KOPT-K1 (cell line): ENCODE measurements around the gene YIF1A.
A peak's percentile ranks its signal among the peaks of the same experiment; 100 is the strongest.
"Not testable (repeated sequence)": the region's sequence is repeated elsewhere in the genome, so short reads cannot be mapped to it uniquely, and the experiment has no call there.

Experiments used
- H3K27ac ChIP-seq: fragments of 200-600 bp; sonication (generic); 2 replicates; pipeline ENCODE4 v1.5.1; 2016; ENCODE audit warnings: antibody characterized with exemption, mild to moderate bottlenecking, low read depth, low read length; ENCODE audit not compliant: poor library complexity, severe bottlenecking
- H3K36me3 ChIP-seq: fragments of 200-600 bp; sonication (generic); 2 replicates; pipeline ENCODE4 v1.5.1; 2017; ENCODE audit warnings: antibody characterized with exemption, mild to moderate bottlenecking, low read length, moderate library complexity; ENCODE audit not compliant: insufficient read depth
- H3K9me3 ChIP-seq: fragments of 200-600 bp; sonication (generic); 2 replicates; pipeline ENCODE4 v1.5.1; 2017; ENCODE audit warnings: antibody characterized with exemption, low read length, mild to moderate bottlenecking; ENCODE audit not compliant: insufficient read depth, poor library complexity, severe bottlenecking

YIF1A gene

DNA sequence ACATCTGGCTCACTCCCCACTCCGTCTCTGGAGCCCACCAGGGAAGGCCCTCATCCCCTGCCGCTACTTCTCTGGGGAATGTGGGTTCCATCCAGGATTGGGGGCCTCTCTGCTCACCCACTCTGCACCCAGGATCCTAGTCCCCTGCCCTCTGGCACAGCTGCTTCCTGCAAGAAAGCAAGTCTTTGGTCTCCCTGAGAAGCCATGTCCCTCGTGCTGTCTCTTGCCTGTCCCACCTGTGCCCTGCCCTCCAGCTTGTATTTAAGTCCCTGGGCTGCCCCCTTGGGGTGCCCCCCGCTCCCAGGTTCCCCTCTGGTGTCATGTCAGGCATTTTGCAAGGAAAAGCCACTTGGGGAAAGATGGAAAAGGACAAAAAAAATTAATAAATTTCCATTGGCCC, 11.9 kb downstream of the YIF1A start:
- H3K9me3 ChIP-seq, H3K27ac ChIP-seq: not testable (repeated sequence)
- peaks cover 45% of the 10 kb centered on the region for H3K36me3 ChIP-seq

DNA sequence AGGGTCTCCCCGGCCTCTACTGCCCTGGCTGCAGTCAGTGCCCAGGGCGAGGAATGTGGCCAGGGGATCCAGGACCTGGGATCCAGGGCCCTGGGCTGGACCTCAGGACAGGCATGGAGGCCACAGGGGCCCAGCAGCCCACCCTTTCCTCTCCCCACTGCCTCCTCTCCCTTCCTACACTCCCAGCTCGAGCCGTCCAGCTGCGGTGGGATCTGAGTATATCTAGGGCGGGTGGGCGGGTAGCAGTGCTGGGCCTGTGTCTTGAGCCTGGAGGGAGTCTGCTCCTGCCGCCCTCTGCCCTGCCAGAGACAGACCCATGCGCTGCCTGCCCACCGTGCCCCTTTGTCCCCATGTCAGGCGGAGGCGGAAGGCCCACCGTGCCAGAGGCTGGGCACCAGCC, 12.3 kb downstream of the YIF1A start:
- H3K27ac ChIP-seq, H3K9me3 ChIP-seq: not testable (repeated sequence)
- H3K36me3 ChIP-seq: peaks cover 50% of the 10 kb centered on the region

GRCh38 chr11:66275984-66276612, 12.8 kb downstream of the YIF1A start:
- Histone ChIP-seq H3K36me3 (peaks cover 53% of the 10 kb centered on the region), H3K9me3 (no peaks in the 10 kb centered on the region), H3K27ac (no peak overlapping the region)

GRCh38 chr11:66275396-66275795, 13.5 kb downstream of the YIF1A start:
- Histone ChIP-seq H3K9me3 (no peaks in the 10 kb centered on the region), H3K36me3 (peaks cover 59% of the 10 kb centered on the region), H3K27ac (no peak overlapping the region)

DNA sequence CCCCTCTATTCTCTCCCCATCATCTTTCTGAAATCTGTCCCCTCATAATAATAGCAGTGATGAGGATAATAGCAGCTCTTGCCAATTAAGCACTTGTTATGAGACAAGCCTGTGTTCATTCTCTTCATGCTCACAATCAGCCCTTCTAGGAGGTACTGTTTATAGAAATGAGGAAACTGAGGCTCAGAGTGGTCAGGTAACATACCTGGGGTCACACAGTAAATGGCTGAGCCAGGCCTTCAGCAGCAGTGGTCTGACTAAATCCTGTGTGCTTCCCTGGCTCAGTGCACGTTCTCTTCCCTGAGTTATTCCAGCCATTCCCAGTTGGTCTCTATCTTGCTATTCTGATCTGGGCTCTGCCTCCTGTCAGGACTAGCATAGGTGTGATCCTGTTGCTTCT, 14.7 kb downstream of the YIF1A start:
- Histone ChIP-seq H3K27ac (no peak overlapping the region), H3K36me3 (peaks cover 66% of the 10 kb centered on the region), H3K9me3 (no peaks in the 10 kb centered on the region)

GRCh38 chr11:66272596-66272995, 16.3 kb downstream of the YIF1A start:
- Histone ChIP-seq H3K9me3 (no peaks in the 10 kb centered on the region), H3K36me3 (peaks cover 66% of the 10 kb centered on the region), H3K27ac (no peak overlapping the region)

DNA sequence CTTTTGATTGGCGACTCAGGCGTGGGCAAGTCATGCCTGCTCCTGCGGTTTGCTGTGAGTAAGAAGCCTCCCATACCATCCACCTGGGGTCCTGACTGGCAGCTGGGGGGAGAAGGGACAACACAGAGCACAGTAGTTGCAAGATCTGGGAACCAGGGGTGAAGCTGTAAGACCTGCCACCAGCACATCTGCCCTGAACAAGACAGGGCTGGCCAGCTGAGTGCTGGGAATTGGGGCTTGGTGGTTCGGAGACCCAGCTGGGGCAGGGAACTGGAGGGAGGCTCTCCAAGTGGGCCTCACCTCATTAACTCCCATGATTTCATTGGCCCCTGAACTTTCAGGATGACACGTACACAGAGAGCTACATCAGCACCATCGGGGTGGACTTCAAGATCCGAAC, 17.1 kb downstream of the YIF1A start:
- Histone ChIP-seq H3K36me3 (peaks cover 70% of the 10 kb centered on the region), H3K27ac (no peak overlapping the region), H3K9me3 (no peaks in the 10 kb centered on the region)

DNA sequence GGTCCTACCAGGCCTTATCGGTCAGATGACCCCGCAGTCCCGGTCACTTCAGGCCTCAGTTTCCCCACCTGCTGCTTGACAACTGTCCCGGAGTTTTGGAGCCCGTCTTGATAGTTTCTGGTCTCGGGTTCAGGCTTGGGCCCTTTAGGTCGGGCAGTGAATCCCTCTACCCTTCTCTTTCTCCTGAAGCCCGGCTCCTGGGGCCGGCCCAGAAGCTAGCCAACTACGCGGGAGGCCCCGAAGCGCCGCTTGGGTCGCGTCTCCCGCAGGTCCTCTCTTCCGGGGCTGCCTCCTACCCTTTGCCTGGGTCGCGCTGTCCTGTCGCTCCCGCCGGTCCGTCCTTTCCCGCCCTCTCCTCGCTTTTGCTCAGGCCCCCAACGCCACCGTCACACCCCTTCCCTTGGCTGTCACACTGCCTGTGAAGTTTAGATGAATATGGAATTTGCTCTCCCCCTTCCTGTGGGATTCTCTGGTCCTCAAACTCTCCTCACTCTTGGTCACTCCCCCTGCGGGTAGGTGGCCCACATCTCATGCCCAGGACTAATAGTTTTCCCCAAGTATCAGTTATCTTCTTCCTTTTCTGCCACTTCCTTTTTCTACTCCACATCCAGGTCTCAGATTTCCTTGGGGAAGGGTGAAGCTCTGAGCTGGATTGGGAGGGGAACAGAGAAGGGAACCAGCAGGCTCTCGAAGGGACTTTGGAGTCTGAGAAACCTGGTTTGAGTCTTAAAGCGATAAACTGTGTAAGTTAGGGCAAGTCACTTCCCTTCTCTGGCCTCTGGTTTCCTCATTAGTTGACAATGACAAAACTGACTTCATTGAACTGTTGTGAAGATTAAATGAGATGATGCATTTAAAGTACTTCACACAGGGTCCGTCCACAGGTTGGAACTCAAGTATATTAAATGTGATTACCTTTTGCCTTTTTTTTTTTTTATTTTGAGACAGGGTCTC, 19.7 kb downstream of the YIF1A start:
- Histone ChIP-seq H3K9me3 (no peaks in the 10 kb centered on the region), H3K27ac (peak overlapping the region; percentile 83), H3K36me3 (peaks cover 72% of the 10 kb centered on the region)

DNA sequence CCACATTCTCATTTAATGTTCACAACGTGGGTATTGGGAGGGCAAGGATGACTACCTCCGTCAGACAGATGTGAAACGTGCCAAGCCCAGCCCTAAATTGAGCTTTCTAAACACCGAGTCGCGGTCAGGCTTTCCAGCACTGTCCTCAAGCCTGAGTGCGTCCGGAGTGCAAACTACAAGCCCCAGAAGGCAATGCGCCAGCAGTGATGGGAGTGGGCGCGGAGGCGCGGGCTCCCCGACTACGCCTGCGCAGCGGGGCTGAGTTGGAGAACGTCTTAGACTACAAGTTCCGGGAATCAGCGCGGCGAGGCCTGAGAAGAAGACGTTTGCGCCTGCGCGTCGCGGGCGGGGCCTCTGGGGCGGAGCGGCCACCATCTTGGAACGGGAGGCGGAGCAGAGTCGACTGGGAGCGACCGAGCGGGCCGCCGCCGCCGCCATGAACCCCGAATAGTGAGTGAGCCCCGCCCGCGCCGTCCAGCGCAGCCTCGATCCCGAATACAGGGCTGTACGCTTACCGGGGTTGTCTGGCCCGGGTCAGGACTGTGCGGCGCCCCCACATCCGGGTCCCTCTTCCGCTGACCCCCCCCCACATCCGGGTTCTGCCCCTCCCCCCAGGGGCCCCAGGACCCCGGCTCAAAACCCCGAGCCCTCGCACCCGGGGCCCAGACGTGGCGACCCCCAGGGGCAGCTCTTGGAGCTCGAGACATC, 20.5 kb downstream of the YIF1A start, which contains the start of gene RAB1B:
Gene RAB1B, plus strand, starts transcription at position 396 of the 708 bp plus-strand sequence. Its CDS starts 41 bp downstream, at position 437.
- Histone ChIP-seq H3K27ac (peak within 1 kb of the TSS; percentile 83), H3K9me3 (no peaks in the 10 kb centered on the region), H3K36me3 (peaks cover 72% of the 10 kb centered on the region)

- no peaks in the 10 kb centered on the region for H3K9me3 ChIP-seq
- H3K27ac ChIP-seq: peak overlapping the region; percentile 83
- peaks cover 72% of the 10 kb centered on the region for H3K36me3 ChIP-seq
Measured at GRCh38 chr11:66267379-66268243, 21.3 kb downstream of the YIF1A start.

DNA sequence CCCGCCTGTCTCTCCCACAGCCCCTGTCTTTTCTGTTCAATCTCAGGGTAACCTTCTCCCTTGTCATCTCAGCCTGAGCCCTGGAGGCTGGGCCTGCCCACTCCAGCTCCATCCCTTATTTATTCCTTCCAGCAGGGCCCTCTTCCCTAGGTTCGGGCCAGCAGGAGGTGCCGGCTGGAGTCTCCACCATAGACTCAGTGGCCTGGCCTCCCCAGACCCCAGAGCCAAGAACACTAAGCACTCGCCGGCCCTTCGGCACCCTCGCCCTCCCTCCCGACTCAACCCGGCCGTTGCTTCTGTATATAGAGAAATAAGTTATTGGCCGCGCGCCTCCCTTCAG, 21.9 kb downstream of the YIF1A start:
- Histone ChIP-seq H3K36me3 (peaks cover 72% of the 10 kb centered on the region), H3K27ac (no peak overlapping the region), H3K9me3 (no peaks in the 10 kb centered on the region)

- peaks cover 72% of the 10 kb centered on the region for H3K36me3 ChIP-seq
- H3K9me3 ChIP-seq: no peaks in the 10 kb centered on the region
- H3K27ac ChIP-seq: no peak overlapping the region
Measured at GRCh38 chr11:66266378-66267038, 22.4 kb downstream of the YIF1A start.

GRCh38 chr11:66265531-66266377, 23.2 kb downstream of the YIF1A start:
- no peak overlapping the region for H3K27ac ChIP-seq
- no peaks in the 10 kb centered on the region for H3K9me3 ChIP-seq
- peaks cover 75% of the 10 kb centered on the region for H3K36me3 ChIP-seq
